Measurements from ENCODE around the gene ZCCHC13.

The ZCCHC13 gene

DNA sequence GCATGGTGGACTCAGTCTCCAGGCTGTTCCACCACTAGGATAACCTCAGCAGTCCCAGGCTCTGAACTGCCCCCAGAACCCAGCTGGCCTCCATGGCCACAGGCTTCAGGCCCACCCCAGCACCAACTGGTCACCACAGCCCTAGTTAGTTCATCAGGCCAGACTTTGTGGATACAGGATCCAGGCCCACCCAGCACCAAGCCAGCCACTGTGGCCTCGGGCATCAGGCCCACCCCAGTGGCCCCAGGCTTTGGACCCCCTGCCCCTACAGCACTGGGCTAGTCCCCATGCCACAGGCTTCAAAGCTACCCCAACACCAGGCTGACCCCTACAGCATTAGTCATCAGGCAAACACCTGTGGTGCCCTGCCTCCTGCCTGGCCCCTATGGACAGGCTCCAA lies 50.0 kb downstream of the ZCCHC13 start:
- Histone ChIP-seq H3K4me3 (no peak overlapping the region), H3K9me3 (no peaks in the 10 kb centered on the region), H3K36me3 (no peaks in the 10 kb centered on the region), H3K4me1 (no peaks in the 10 kb centered on the region), H3K27ac (no peak overlapping the region), H3K27me3 (no peaks in the 10 kb centered on the region)
- no peak for DNase-seq
- TF ChIP-seq, protein P1, sequence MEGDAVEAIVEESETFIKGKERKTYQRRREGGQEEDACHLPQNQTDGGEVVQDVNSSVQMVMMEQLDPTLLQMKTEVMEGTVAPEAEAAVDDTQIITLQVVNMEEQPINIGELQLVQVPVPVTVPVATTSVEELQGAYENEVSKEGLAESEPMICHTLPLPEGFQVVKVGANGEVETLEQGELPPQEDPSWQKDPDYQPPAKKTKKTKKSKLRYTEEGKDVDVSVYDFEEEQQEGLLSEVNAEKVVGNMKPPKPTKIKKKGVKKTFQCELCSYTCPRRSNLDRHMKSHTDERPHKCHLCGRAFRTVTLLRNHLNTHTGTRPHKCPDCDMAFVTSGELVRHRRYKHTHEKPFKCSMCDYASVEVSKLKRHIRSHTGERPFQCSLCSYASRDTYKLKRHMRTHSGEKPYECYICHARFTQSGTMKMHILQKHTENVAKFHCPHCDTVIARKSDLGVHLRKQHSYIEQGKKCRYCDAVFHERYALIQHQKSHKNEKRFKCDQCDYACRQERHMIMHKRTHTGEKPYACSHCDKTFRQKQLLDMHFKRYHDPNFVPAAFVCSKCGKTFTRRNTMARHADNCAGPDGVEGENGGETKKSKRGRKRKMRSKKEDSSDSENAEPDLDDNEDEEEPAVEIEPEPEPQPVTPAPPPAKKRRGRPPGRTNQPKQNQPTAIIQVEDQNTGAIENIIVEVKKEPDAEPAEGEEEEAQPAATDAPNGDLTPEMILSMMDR (IDR thresholded peaks at IDR 0.05) = no peak
- intact Hi-C loops (cut with DNase I; ENCODE audit: low total_unique reads) = no loop called here
